ENCODE measurements around the gene ARPC4.
A peak's percentile ranks its signal among the peaks of the same experiment; 100 is the strongest.

ARPC4 gene

DNA sequence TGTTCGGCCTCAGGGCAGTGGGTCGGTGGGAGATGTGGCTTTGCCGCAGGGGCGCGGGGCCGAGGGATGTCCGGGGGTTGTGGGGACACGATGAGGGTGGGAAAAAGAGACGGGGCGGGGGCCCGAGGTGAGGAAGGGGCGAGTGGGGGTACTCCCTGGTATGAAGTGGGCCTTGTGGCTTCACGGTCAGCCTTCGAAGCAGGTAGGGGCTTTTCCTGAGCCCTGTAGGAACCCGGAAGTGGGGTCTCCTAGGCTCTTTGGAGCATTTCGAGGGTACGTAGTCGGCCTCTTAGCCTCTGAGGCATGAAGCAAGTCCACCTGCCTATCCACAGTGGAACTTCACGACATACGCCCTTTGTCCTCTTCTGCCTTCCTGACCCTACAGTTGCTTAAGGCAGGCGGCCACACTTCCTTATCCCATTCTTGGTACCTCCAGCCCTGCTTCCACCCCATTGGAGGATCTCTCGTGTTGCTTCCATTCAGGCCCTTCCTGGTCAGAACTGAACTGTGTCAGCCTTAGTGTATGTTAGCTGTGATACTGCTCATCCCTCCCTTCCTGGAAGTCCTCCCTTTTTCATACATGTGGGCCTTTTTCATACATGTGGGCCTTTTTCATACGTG lies 389 bp downstream of the ARPC4 start:
- DNase-seq (ENCODE audit: low read depth in 2 of 2) = no peak

DNA sequence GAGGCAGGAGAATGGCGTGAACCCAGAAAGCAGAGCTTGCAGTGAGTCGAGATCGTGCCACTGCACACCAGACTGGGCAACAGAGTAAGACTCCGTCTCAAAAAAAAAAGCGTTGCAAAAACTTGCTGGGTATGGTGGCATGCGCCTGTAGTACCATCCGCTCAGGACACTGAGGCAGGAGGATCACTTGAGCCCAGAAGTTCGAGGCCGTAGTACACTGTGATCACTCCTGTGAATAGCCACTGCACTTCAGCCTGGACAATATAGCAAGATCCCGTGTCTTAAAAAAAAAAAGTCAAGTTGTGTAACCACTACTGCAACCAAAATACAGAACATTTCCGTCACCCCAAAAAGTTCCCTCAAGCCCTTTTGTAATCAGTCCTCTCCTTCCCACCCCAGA lies 1.5 kb downstream of the ARPC4 start:
- DNase-seq (ENCODE audit: low read depth in 2 of 2) = no peak

DNA sequence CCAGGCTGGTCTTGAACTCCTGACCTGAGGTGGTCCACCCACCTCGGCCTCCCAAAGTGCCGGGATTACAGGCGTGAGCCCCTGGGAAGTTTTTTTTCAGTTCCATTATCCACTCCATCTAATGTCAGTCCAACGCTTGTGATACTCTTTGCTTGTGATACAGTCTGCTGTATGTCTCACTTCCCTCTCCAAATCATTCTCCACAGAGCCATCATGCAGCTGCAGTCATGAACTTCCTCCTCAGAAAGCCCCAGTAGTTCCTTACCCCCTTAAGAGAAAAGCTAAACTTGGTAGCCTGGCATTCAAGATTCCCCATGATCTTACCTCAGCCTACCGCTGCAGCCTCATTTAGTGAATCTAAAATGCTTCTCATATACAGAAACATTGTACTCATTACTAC lies 2.3 kb downstream of the ARPC4 start:
- no peak for DNase-seq (ENCODE audit: low read depth in 2 of 2)

DNA sequence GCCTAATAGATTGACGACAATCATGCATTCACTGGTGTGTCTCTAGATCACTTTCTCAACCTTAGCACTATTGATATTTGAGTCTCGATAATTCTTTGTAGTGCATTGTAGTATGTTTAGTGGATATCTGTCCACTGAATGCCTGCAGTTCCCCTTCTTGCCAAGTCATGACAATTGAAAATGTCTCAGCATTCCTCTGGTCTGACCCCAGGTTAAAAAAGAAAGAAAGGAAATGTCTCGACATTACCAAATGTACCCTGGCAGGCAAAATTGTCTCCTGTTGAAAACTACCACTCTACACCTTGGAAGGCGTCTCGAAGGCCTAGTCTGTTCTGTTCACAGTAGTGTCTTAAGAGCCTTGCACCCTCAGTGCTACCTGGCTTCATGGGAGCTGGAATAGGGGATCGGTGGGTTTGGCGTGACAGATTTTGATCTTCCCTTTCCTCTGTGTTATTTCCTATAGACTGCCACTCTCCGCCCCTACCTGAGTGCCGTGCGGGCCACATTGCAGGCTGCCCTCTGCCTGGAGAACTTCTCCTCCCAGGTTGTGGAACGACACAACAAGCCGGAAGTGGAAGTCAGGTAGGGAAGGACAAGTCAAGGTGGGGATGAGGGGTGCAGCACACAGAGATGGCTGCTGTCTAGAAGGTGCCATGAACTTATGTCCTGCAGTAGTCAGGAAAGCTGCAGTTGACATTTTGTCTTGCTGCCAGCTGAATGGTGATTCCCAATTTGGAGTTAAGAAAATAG lies 4.5 kb downstream of the ARPC4 start:
- DNase-seq (ENCODE audit: low read depth in 2 of 2) = no peak

DNA sequence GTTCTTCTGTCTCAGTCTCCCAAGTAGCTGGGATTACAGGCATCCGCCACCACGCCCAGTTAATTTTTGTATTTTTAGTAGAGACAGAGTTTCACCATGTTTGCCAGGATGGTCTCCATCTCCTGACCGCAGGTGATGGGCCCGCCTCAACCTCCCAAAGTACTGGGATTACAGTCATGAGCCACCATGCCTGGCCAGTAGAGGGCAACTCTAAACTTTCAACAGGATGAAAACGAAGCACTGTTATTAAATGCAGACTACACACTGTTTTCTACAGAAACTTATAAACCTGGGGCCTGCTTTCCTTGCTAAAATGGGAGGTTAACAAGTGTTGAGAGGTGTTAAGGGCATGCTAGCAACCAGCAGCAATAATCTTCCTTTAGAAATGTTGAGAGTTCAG lies 7.6 kb downstream of the ARPC4 start:
- DNase-seq (ENCODE audit: low read depth in 2 of 2) = no peak

DNA sequence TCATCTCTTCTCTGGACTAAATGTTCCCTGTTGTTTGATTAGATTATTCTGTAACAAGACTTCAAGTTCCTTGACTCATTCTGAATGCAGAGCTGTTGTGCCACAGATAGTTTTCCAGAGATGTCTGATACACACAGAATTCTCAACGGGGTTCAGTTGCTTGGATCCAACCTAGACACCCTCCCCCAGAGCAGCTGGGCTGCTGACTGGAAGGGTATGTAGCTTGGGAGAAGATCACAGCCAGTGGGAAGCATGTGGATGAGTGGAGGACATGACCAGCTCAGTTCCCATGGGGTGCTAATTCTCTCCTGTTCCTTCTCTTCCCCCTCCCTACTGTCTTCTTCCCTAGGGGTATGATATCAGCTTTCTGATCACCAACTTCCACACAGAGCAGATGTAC lies 10.6 kb downstream of the ARPC4 start:
- DNase-seq (ENCODE audit: low read depth in 2 of 2) = no peak

DNA sequence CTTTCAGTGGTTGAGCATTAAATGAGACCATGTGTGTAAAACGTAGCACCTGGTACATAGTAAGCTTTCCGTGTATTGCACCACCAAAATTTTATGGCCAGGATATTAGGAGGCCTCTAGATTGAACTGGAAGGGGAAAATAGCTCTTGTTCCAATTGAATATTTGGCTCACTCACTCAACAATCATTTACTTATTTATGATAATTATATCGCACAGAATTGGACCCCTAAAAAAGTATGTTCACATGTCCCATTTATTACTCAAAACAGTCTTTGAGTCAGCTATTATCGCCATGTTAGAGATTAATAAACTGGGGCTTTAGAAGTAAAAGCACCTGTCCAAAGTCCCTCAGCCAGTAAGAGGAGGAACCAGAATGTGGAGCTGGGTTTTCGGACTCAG lies 12.1 kb downstream of the ARPC4 start:
- no peak for DNase-seq (ENCODE audit: low read depth in 2 of 2)

DNA sequence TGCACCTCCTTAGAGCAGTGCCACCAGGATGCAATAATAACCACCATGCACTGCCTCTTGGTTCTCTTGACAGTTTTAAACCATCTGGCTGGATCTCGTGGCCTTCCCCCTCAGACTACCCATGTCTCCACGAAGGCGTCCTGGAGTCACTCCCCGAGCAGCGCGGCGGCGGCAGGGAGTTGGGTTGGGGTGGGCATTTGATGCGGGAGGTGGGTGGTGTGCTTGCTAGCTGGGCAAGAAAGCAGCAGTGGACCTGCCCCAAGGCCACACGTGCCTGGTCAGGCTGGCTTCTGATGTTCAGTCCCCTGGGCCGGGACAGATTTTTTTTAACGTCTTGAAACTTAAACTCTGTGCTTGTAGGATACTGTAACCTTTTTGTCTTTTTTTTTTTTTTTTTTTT lies 13.3 kb downstream of the ARPC4 start:
- DNase-seq (ENCODE audit: low read depth in 2 of 2) = no peak

DNA sequence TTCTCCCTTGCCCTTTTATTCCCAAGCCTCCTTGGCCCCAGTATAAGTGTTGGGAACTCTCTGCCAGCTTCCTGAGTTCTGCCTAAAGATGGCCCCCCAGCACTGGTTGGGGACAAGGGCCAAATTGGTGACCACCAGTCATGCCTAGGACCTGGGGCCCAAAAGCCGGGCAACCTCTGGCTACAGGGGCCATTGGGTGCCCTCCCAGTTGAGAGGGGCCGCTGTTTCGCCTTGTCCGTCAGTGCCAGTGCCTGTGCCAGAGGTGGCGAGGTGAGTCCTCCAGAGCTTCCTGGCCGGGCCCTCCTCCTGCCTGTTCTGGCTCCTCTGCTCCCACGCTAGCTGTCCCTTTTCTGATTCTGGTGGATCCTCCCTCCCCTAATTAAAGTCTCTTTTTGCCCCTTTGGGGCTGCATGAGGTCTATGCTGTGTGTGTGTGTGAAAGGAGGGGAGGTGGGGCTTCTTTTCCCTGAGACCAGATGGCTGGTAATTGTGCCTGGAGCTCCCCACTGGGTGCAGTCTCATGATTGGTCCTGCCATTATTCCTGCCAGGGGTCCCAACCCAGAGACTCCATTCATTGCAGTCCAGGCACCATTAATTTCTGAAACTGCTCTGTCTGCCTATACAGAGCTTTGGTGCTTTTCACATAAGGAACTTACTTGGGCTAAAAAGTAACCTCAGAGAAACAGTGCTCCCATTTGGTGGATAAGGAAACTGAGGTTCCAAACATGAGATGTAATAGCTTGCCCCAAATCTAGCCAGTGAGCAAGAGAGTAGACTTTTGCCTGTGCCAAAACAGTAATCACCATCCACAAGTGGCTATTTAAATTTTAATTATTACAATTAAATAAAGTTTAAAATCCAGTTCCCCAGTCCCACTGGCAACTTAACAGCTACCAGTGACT lies 14.1 kb downstream of the ARPC4 start:
- DNase-seq (ENCODE audit: low read depth in 2 of 2) = no peak

DNA sequence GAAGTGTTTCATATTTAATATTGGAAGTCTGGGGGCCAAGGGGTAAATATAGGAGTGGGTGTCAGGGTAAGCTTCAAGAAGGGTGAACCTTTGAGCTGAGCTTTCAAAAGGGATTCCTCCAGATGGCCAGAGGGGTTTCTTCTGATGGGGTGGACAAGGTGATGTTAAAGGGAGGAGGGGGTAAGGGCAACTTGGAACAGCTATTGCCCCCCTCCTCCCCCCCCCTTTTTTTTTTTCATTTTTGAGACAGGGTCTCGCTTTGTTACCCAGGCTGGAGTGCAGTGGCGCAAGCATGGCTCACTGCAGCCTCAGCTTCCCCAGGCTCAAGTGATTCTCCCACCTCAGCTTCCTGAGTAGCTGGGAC lies 15.1 kb downstream of the ARPC4 start:
- DNase-seq (ENCODE audit: low read depth in 2 of 2) = no peak

DNA sequence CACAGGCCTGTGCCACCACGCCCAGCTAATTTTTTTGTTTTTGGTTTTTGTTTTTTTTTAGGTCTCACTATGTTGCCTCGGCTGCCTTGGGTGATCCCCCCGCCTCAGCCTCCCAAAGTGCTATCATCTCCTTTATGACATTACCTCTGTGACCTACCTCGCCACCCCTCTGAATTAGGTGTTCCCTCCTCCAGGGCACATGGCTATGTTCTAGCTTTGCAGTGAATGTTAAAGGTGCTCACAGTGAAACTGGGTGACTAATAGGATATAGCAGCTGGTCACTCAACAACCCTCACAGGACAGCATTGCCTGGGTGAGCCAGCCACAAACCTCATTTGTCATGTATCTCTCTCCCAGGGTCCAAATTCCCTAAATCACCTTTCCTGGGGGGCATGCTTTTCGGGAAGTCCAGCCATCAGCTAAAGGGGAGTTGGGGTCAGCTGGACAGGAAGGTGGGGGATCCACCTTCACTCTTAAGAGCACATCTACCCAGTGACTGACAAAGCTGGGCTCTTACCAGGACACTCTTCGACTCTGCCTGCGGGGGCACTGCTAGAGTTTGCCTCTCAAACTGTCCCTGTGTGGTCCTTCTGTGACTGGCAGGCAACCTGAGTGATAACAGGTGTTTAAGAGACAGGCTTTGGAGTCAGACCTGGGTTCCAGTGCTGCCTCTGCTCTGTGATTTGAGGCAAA lies 15.6 kb downstream of the ARPC4 start:
- DNase-seq (ENCODE audit: low read depth in 2 of 2) = peak in 1 of 2 donors; percentile 27

DNA sequence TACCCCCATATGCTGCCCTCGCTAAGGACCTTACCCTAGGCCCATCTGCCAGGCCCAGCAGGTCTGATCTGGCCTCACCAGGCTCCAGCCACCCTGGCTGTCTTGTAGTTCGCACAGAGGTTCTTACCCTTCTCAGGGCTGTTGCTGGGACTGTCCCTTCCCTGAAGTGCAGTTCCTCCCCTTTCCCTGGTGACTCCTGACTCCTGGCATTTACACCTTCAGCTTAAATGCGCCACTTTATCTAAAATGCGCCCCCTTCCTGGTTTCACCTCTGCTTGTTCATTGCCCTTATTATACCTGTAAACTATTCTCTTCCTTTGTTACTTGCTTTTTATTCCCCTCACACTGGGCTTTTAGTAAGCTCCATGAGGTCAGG lies 16.3 kb downstream of the ARPC4 start:
- no peak for DNase-seq (ENCODE audit: low read depth in 2 of 2)

DNA sequence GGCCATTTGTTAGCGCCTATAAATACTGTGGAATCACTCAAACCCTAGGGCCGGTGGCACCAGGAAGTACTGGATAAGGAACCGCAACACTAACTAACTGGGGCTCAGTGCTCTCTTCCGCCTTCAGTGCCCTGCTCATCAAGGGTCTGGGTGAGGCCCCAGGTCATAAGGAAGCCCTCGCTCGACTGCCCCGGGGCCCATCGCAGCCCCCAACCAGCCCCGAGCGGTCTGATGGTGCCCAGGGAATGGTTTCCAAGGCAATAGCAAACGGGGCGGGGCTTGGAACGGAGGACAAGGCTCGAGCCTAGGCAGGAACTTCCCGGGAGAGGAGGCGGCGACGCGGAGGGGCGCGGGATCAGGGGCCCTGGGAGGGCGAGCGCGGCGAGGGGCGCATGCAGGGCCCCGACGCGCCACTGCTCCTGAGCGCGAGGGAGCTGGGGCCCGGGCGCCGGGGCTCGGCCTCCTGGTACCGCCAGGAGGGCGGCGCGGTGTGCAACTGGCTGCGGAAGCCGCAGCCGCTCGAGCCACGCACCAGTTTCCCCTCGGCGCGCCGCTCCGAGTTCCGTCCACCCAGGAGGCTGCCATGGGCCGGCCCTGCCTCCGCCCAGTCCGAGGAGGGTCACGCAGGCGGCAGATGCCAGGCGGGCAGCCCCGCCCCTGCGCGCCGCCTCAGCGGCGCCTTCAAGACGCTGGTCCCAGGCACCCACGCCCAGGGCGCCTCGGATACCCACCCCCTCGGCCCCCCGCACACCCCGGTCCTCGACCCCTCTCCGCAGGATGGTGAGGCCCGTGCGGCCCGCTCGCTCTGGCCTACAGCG lies 16.9 kb downstream of the ARPC4 start, which contains the start of gene TTLL3:
TSS of gene TTLL3 (plus strand) at position 648 of the 818 bp plus-strand sequence. CDS start 400 bp downstream, outside the sequence.
- DNase-seq (ENCODE audit: low read depth in 2 of 2) = peak in 1 of 2 donors; percentile 26

DNA sequence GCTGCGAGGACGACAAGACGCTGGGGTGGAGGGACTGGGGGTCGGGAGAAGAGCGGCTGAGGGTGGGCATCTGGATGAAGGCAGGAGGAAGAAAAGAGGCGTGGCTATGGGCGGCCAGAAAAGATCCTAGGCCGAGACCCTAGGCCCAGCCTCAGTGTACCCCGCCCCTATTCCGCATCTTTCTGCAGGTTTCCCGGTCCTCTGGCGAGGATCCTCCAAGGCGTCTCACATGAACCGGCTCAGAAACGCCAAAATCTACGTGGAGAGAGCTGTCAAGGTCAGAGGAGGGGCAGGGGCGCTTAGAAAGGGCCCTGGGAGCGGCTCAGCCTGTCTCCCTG lies 17.5 kb downstream of the ARPC4 start:
- DNase-seq (ENCODE audit: low read depth in 2 of 2) = no peak

DNA sequence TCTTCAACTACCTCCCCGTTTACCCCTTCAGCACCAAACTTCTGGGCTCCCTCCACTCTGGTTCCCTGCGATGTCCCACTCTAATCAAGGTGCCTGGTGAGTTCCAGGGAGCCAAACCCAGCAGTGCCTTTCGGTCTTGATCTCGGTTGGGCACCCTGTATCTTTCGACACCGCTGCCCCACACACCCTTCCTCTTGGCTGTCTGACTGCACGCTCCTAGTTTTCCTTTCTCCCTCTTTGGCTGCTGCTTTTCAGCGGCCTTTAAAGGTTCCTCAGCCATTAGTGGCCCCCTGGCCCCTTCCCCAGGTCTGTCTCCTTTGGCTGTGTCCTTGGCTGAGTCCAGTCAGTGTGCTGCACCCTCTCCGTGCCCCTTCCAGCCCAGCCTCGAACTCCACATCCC lies 18.0 kb downstream of the ARPC4 start:
- DNase-seq (ENCODE audit: low read depth in 2 of 2) = no peak

DNA sequence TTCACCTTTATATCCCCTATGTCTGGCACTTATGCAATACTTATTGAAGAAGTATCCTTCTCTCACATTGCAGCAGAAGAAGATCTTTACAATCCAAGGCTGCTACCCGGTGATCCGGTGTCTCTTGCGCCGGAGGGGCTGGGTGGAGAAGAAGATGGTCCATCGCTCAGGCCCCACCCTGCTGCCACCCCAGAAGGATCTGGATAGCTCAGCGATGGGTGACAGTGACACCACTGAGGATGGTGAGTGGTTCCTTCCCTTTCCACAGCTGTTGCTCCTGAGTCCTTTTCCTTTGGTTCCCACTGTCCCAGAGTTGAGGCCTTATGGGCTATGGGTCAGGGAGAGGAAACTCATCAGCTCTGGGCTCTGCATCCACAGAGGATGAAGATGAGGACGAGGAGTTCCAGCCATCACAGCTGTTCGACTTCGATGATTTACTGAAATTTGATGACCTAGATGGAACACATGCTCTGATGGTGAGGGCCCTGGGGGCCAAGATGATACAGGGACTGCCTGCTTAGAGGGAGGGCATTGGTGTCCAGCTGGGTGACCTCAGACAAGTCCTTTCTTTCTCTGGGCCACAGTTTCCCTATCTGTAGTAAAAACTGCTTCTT lies 20.1 kb downstream of the ARPC4 start:
- no peak for DNase-seq (ENCODE audit: low read depth in 2 of 2)

DNA sequence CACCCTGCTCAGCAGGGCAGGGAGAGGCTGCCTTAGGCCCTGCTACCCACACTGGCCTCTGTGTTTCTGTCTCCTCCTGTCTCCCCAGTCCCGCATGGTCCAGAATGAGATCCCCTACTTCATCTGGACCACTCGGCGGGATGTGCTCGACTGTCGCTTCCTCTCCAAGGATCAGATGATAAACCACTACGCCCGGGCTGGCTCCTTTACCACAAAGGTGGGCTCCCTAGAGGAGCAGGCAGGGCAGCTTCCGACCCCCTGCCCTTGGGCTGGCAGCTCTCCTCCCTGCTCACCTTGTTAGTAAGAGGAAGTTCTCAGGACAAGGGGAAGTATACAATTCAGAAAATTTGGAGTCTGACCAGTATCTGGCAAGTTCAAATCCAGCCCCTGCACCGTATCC lies 23.1 kb downstream of the ARPC4 start:
- DNase-seq (ENCODE audit: low read depth in 2 of 2) = no peak

DNA sequence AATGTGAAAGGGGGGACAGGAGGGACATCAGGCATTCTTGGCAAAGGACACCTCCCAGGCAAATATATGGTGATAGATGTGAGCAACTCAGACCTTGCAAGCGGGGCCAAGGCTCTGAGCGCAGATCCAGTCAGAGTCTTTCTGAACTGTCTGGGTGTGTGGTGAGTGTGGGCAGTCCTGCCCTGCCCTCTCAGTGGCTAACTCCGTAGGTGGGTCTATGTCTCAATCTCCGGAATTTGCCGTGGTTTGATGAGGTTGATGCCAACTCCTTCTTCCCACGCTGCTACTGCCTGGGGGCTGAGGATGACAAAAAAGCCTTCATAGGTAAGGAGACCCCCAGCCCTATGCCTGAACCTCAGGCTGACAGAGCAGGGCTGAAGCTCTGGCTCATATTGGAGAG lies 24.6 kb downstream of the ARPC4 start:
- DNase-seq (ENCODE audit: low read depth in 2 of 2) = no peak

DNA sequence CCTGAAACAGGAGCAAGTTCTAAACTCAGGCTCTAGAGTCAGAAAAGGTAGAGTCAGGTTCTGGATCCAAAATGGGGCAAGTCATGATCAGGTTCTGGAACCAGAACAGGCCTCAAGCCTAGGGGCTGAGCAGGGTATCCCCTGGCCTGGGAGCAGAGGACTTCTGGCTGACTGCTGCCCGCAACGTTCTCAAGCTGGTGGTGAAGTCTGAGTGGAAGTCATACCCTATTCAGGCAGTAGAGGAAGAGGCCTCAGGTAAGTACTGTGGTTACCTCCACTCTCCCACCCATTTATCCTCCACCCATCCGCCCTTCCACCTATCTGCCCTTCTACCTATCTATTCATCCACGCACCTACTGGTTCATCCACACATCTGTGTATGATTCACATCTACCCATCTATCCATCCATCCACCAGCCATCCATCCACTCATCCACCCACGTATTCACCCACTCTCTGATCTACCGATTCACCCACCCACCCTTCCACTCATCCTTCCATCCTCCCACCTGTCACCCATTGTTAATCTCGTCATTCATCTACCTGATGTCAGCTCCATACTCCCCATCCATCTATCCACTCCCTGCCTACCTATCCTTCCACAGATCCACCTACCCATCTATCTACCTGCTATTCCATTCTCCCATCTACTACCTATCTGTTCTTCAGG lies 25.9 kb downstream of the ARPC4 start:
- DNase-seq (ENCODE audit: low read depth in 2 of 2) = no peak

DNA sequence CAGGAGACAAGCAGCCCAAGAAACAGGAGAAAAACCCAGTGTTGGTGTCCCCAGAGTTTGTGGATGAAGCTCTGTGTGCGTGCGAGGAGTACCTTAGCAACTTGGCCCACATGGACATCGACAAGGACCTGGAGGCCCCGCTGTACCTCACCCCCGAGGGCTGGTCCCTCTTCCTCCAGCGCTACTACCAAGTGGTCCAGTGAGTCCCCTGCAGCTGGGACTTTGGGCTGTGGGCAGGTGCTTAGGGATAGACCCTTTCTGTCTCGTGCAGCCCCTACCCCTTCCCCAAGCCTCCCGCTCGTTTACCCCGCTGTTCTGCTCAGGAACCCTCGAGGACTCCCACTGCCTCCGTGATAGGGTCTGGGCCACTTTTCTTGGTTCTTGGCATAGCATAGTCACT lies 27.7 kb downstream of the ARPC4 start:
- no peak for DNase-seq (ENCODE audit: low read depth in 2 of 2)
